Esophagus muscularis mucosa (tissue), 4 donors: Measurements from ENCODE around the gene MICAL3.

ENCODE experiments used
- CTCF ChIP-seq, 3 experiments: fragments of 200-600 bp in 2 of 3; fragments of 450-650 bp in 1 of 3; sonication (generic) in 2 of 3; IDR thresholded peaks; one replicate each; pipeline ENCODE4 v1.5.1; 2017 to 2019; ENCODE audit warnings: antibody characterized with exemption in 3 of 3, mild to moderate bottlenecking in 2 of 3, moderate library complexity in 1 of 3
- EP300 ChIP-seq: sonication (generic); formaldehyde crosslinking; IDR thresholded peaks from one replicate; pipeline ENCODE4 v1.6.1; 2017; ENCODE audit warnings: antibody characterized with exemption
- POLR2A ChIP-seq: fragments of 450-650 bp; IDR thresholded peaks from one replicate; pipeline ENCODE4 v1.6.1; 2017; ENCODE audit warnings: antibody characterized with exemption, moderate library complexity, mild to moderate bottlenecking, low read depth
- POLR2AphosphoS5 ChIP-seq, 2 donors: sonication (generic); formaldehyde crosslinking; IDR thresholded peaks; one replicate each; pipeline ENCODE4 v1.6.1; 2017; ENCODE audit warnings: antibody characterized with exemption in 2 of 2

- TF ChIP-seq EP300 (no peak), CTCF (IDR thresholded peaks at IDR 0.05) (no peak), POLR2A (no peak), POLR2AphosphoS5 (IDR thresholded peaks at IDR 0.05) (no peak)
Measured at GRCh38 chr22:17928391-17928790, 96.0 kb downstream of the MICAL3 start.
